Measurements from ENCODE around the gene FBXO15.

DNA sequence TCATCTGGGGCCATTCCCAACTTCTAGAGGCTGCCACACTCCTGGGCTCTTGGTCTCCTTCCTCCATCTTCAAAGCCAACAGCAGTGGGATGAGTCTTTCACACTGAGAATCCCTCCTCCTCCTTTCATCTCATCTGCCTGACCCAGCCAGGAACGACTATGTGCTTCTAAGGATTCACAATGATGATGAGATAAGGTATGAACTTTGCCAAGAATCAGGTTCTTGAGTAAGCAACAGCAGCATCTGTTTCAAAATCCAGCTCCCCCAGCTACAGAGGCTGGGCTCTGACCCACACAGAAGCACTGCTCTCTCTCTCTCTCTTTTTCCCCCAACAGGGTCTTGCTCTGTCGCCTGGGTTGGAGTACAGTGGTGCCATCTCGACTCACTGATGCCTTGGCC is 47.1 kb upstream of the FBXO15 start:
- TF ChIP-seq, protein P1, sequence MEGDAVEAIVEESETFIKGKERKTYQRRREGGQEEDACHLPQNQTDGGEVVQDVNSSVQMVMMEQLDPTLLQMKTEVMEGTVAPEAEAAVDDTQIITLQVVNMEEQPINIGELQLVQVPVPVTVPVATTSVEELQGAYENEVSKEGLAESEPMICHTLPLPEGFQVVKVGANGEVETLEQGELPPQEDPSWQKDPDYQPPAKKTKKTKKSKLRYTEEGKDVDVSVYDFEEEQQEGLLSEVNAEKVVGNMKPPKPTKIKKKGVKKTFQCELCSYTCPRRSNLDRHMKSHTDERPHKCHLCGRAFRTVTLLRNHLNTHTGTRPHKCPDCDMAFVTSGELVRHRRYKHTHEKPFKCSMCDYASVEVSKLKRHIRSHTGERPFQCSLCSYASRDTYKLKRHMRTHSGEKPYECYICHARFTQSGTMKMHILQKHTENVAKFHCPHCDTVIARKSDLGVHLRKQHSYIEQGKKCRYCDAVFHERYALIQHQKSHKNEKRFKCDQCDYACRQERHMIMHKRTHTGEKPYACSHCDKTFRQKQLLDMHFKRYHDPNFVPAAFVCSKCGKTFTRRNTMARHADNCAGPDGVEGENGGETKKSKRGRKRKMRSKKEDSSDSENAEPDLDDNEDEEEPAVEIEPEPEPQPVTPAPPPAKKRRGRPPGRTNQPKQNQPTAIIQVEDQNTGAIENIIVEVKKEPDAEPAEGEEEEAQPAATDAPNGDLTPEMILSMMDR (IDR thresholded peaks at IDR 0.05), result no peak
- TF ChIP-seq POLR2A (IDR thresholded peaks at IDR 0.05), result no peak
